GM21423 (cell line): ENCODE data around the gene RTKN2.
"Not testable (repeated sequence)": the region's sequence is repeated elsewhere in the genome, so short reads cannot be mapped to it uniquely, and the experiment has no call there.

Source experiments
- ATAC-seq: cut with Tn5 transposase; IDR thresholded peaks from one replicate; pipeline ENCODE4 v1.9.1; 2021; ENCODE audit warnings: mild to moderate bottlenecking, moderate library complexity; ENCODE audit not compliant: unreplicated experiment

Gene RTKN2

GRCh38 chr10:62261666-62262065, 7.0 kb downstream of the RTKN2 start:
- no peak for ATAC-seq

- no peak for ATAC-seq
These were observed 8.6 kb downstream of the RTKN2 start for GRCh38 chr10:62259998-62260397.

- ATAC-seq, result no peak
These were observed 9.2 kb downstream of the RTKN2 start for GRCh38 chr10:62259456-62259855.

GRCh38 chr10:62258926-62259325, 9.7 kb downstream of the RTKN2 start:
- ATAC-seq, result no peak

GRCh38 chr10:62253704-62254103, 14.9 kb downstream of the RTKN2 start:
- no peak for ATAC-seq

GRCh38 chr10:62252051-62252450, 16.6 kb downstream of the RTKN2 start:
- ATAC-seq, result no peak

GRCh38 chr10:62250594-62251198, 17.9 kb downstream of the RTKN2 start:
- no peak for ATAC-seq

- ATAC-seq, result no peak
These were observed 18.7 kb downstream of the RTKN2 start for GRCh38 chr10:62249957-62250356.

GRCh38 chr10:62248465-62248864, 20.2 kb downstream of the RTKN2 start:
- no peak for ATAC-seq

- peak; percentile 43 for ATAC-seq
These were observed 23.7 kb downstream of the RTKN2 start for GRCh38 chr10:62244785-62245467.

GRCh38 chr10:62244088-62244487, 24.6 kb downstream of the RTKN2 start:
- no peak for ATAC-seq

- ATAC-seq, result peak; percentile 43
These were observed 25.0 kb downstream of the RTKN2 start for GRCh38 chr10:62243647-62243997.

GRCh38 chr10:62242965-62243646, 25.5 kb downstream of the RTKN2 start:
- ATAC-seq, result peak; percentile 86

GRCh38 chr10:62241521-62241920, 27.1 kb downstream of the RTKN2 start:
- ATAC-seq, result not testable (repeated sequence)

GRCh38 chr10:62239994-62240393, 28.6 kb downstream of the RTKN2 start:
- ATAC-seq, result no peak

GRCh38 chr10:62238880-62239279, 29.8 kb downstream of the RTKN2 start:
- ATAC-seq, result no peak

- ATAC-seq, result no peak
These were observed 30.7 kb downstream of the RTKN2 start for GRCh38 chr10:62237966-62238365.

- ATAC-seq, result no peak
These were observed 31.1 kb downstream of the RTKN2 start for GRCh38 chr10:62237506-62237905.

- no peak for ATAC-seq
These were observed 34.5 kb downstream of the RTKN2 start for GRCh38 chr10:62234077-62234605.

GRCh38 chr10:62233356-62234076, 35.1 kb downstream of the RTKN2 start:
- ATAC-seq, result no peak

GRCh38 chr10:62231805-62232204, 36.8 kb downstream of the RTKN2 start:
- no peak for ATAC-seq
